ENCODE results near the gene LYAR.
"Not testable (repeated sequence)": the region's sequence is repeated elsewhere in the genome, so short reads cannot be mapped to it uniquely, and the experiment has no call there.

Gene LYAR

GRCh38 chr4:4269331-4269731 lies 20.6 kb downstream of the LYAR start:
- TF ChIP-seq CTCF (IDR thresholded peaks at IDR 0.05): no peak

GRCh38 chr4:4268776-4269175 lies 21.2 kb downstream of the LYAR start:
- H3K4me3 Mint-ChIP-seq: no peak overlapping the region
- DNase-seq: no peak

More at GRCh38 chr4:4269331-4269731, 20.6 kb downstream of the LYAR start:
- Mint-ChIP-seq H3K36me3 (ENCODE audit: low read depth) (peaks cover 51% of the 10 kb centered on the region), H3K4me1 (no peaks in the 10 kb centered on the region), H3K27ac (no peak overlapping the region), H3K27me3 (ENCODE audit: low read depth, poor library complexity) (peaks cover 5% of the 10 kb centered on the region), H3K9me3 (peaks cover 4% of the 10 kb centered on the region), H3K4me3 (no peak overlapping the region)
- DNase-seq: no peak

GRCh38 chr4:4267981-4268380 lies 22.0 kb downstream of the LYAR start:
- Mint-ChIP-seq H3K4me1 (no peaks in the 10 kb centered on the region), H3K27me3 (ENCODE audit: low read depth, poor library complexity) (peaks cover 7% of the 10 kb centered on the region), H3K4me3 (no peak overlapping the region), H3K36me3 (ENCODE audit: low read depth) (peaks cover 40% of the 10 kb centered on the region), H3K27ac (no peak overlapping the region), H3K9me3 (peaks cover 4% of the 10 kb centered on the region)
- no peak for DNase-seq
- TF ChIP-seq CTCF (IDR thresholded peaks at IDR 0.05): no peak

More at GRCh38 chr4:4268776-4269175, 21.2 kb downstream of the LYAR start:
- H3K9me3 Mint-ChIP-seq: peaks cover 4% of the 10 kb centered on the region
- peaks cover 47% of the 10 kb centered on the region for H3K36me3 Mint-ChIP-seq (ENCODE audit: low read depth)
- TF ChIP-seq CTCF (IDR thresholded peaks at IDR 0.05): no peak
- no peaks in the 10 kb centered on the region for H3K4me1 Mint-ChIP-seq
- peak overlapping the region; percentile 38 for H3K27ac Mint-ChIP-seq
- peaks cover 2% of the 10 kb centered on the region for H3K27me3 Mint-ChIP-seq (ENCODE audit: low read depth, poor library complexity)

GRCh38 chr4:4260185-4260751 lies 29.7 kb downstream of the LYAR start:
- DNase-seq: no peak
- H3K27me3 Mint-ChIP-seq (ENCODE audit: low read depth, poor library complexity): peaks cover 20% of the 10 kb centered on the region
- no peaks in the 10 kb centered on the region for H3K36me3 Mint-ChIP-seq (ENCODE audit: low read depth)
- peaks cover 12% of the 10 kb centered on the region for H3K4me1 Mint-ChIP-seq
- no peak overlapping the region for H3K27ac Mint-ChIP-seq
- TF ChIP-seq CTCF (IDR thresholded peaks at IDR 0.05): no peak
- H3K9me3 Mint-ChIP-seq: no peaks in the 10 kb centered on the region
- no peak overlapping the region for H3K4me3 Mint-ChIP-seq

GRCh38 chr4:4259484-4260100 lies 30.4 kb downstream of the LYAR start:
- Mint-ChIP-seq H3K36me3 (ENCODE audit: low read depth) (no peaks in the 10 kb centered on the region), H3K4me3 (peak overlapping the region; percentile 8), H3K9me3 (no peaks in the 10 kb centered on the region), H3K27me3 (ENCODE audit: low read depth, poor library complexity) (peaks cover 27% of the 10 kb centered on the region), H3K4me1 (peaks cover 12% of the 10 kb centered on the region), H3K27ac (peak overlapping the region; percentile 71)
- DNase-seq: no peak
- no peak for TF ChIP-seq CTCF (IDR thresholded peaks at IDR 0.05)

DNA sequence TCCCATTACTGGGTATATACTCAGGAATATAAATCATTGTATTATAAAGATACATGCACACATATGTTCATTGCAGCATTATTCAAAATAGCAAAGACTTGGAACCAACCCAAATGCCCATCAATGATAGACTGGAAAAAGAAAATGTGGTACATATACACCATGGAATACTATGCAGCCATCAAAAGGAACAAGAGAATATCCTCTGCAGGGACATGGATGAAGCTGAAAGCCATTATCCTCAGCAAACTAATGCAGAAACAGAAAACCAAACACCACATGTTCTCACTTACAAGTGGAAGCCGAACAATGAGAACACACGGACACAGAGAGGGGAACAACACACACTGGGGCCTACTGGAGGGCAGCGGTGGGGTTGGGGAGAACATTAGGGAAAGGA lies 32.2 kb downstream of the LYAR start:
- H3K27ac Mint-ChIP-seq; H3K4me3 Mint-ChIP-seq; H3K9me3 Mint-ChIP-seq; DNase-seq; H3K36me3 Mint-ChIP-seq (ENCODE audit: low read depth): not testable (repeated sequence)
- Mint-ChIP-seq H3K27me3 (ENCODE audit: low read depth, poor library complexity) (peaks cover 32% of the 10 kb centered on the region), H3K4me1 (peaks cover 12% of the 10 kb centered on the region)

Measured in nephron progenitor cell (in vitro differentiated cells).